AG04450 (cell line): Measurements from ENCODE around the gene NAV3. TPM values are rescaled to one million over a fixed set of nuclear protein-coding genes. Genes with fewer than 3 reads are reported as not detected.

Experiments
- CTCF ChIA-PET: fragments of 300-600, 350-600 bp; formaldehyde crosslinking; extraction: SDS; loops from one replicate; lab custom pipeline; 2022; ENCODE audit warnings: antibody characterized with exemption, inconsistent platforms; lab: Charles Lee
- POLR2A ChIA-PET: fragments of 350-600 bp; formaldehyde crosslinking; extraction: SDS; loops from one replicate; lab custom pipeline; 2021; ENCODE audit warnings: antibody characterized with exemption, inconsistent platforms; lab: Yijun Ruan, JAX
- DNase-seq: peaks from one replicate; pipeline ENCODE4 v3.0.0-alpha.2; 2011; ENCODE audit warnings: low read depth, low spot score
- H3K27ac ChIP-seq: one replicate; pipeline ENCODE4 v1.5.1; 2012; ENCODE audit warnings: low read depth, low read length, control low read depth
- H3K27me3 ChIP-seq: one replicate; pipeline ENCODE4 v1.6.0; 2012; ENCODE audit warnings: low read length; ENCODE audit not compliant: control insufficient read depth, insufficient read depth
- H3K4me3 ChIP-seq: 2 replicates; pipeline ENCODE4 v1.5.1; 2011; ENCODE audit warnings: mild to moderate bottlenecking, low read depth, low read length, control low read depth
- H3K9me3 ChIP-seq: 2 replicates; pipeline ENCODE4 v1.5.1; 2012; ENCODE audit warnings: low read length; ENCODE audit not compliant: control insufficient read depth, insufficient read depth
- CTCF ChIP-seq: IDR thresholded peaks from 2 replicates; pipeline ENCODE4 v1.5.1; 2011; ENCODE audit warnings: low read depth, low read length, control low read depth, inconsistent platforms
- polyA plus RNA-seq: library from polyadenylated mRNA; depleted of rRNA; stranded (reverse); fragments of >200 nt; gene quantifications from 2 replicates; pipeline ENCODE4 v1.2.3, GENCODE V29; 2011

The NAV3 gene
- polyA plus RNA-seq, 1 experiment, result 36.1 TPM

- Histone ChIP-seq H3K27ac (no peak overlapping the region), H3K4me3 (no peak overlapping the region), H3K27me3 (no peaks in the 10 kb centered on the region), H3K9me3 (peaks cover 3% of the 10 kb centered on the region; the same call in 1 of the 2 replicates)
- ChIA-PET POLR2A (no interaction called here), CTCF (no interaction called here)
- TF ChIP-seq CTCF, result no peak
- DNase-seq, result no peak
Measured at GRCh38 chr12:78226763-78227162, 396.1 kb downstream of the NAV3 start.

GRCh38 chr12:78229591-78230101 lies 399.0 kb downstream of the NAV3 start:
- ChIA-PET CTCF (interaction anchor here (0.8 to 1.0 kb wide), 2 partner anchors 114 to 241 kb away, joined by 3 to 4 read pairs; no protein-coding TSS in a partner anchor), POLR2A (no interaction called here)
- no peaks in the 10 kb centered on the region for H3K27me3 ChIP-seq
- DNase-seq, result no peak
- H3K27ac ChIP-seq, result no peak overlapping the region
- no peak overlapping the region for H3K4me3 ChIP-seq
- TF ChIP-seq CTCF, result peak; percentile 67
- H3K9me3 ChIP-seq, result peaks cover 3% of the 10 kb centered on the region; the same call in 1 of the 2 replicates

GRCh38 chr12:78232756-78233155 lies 402.1 kb downstream of the NAV3 start:
- Histone ChIP-seq H3K9me3 (peaks cover 2% of the 10 kb centered on the region; the same call in 1 of the 2 replicates), H3K27me3 (no peaks in the 10 kb centered on the region), H3K27ac (no peak overlapping the region), H3K4me3 (no peak overlapping the region)
- TF ChIP-seq CTCF, result no peak
- no peak for DNase-seq
- POLR2A ChIA-PET, result no interaction called here
- CTCF ChIA-PET, result no interaction called here

- Histone ChIP-seq H3K27ac (no peak overlapping the region), H3K27me3 (no peaks in the 10 kb centered on the region), H3K4me3 (no peak overlapping the region), H3K9me3 (no peaks in the 10 kb centered on the region)
- ChIA-PET CTCF (no interaction called here), POLR2A (no interaction called here)
- TF ChIP-seq CTCF, result no peak
- no peak for DNase-seq
Measured at GRCh38 chr12:78236264-78236663, 405.6 kb downstream of the NAV3 start.

- TF ChIP-seq CTCF, result no peak
- ChIA-PET CTCF (no interaction called here), POLR2A (no interaction called here)
- Histone ChIP-seq H3K4me3 (no peak overlapping the region), H3K27me3 (no peaks in the 10 kb centered on the region), H3K9me3 (no peaks in the 10 kb centered on the region), H3K27ac (no peak overlapping the region)
- DNase-seq, result no peak
Measured at GRCh38 chr12:78239544-78239943, 408.9 kb downstream of the NAV3 start.
